Measurements from ENCODE around the gene BTN1A1.
"Not testable (repeated sequence)": the region's sequence is repeated elsewhere in the genome, so short reads cannot be mapped to it uniquely, and the experiment has no call there.

The BTN1A1 gene

DNA sequence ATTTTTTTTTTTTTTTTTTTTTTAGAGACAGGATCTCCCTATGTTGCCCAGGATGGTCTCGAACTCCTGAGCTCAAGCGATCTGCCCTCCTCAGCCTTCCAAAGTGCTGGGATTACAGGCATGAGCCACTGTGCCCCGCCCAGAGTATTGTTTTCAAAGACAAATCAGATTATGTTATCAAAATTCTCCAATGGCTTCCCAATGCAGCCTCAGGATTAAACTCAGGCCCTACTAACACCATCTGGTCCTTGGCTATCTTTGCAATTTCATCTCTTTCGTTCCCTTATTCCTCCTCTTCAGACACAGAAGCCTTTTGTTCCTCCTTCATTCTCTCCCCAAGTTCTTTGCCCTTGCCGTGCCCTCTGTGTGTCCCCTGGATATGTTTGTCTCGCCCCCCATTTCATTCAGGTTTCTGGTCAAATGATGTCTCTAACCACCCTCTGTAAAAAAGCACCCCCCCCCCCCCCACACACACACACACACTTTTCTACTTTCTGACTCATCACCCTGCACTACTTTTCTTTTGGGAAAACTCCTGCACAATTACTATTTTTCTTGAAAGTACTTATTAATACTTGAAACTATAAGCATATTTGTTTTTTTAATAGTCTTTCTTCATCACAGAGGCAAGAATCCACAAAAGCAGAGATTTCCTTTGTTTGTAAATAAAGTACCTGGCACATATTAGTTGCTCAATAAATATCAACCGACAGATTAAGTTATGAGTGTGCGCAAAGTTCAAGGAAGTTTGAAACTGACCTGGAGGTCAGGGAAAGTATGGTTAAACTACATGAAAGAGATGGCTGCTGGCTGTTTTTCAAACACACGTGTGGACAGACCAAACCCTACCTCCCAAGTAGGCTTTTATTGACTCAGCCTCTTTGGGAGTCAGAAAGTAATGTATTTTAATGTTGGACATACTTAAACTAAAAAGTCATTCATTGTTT, 16.7 kb downstream of the BTN1A1 start:
- Histone ChIP-seq H3K4me1 (ENCODE audit: control insufficient read depth in 1 of 2, insufficient read depth in 1 of 2, low read depth in 1 of 2, low read length in 1 of 2) (peaks cover 11 to 12% of the 10 kb centered on the region in 2 experiments), H3K27ac (no peak overlapping the region), H3K9me3 (no peaks in the 10 kb centered on the region), H3K4me3 (ENCODE audit: low read depth in 1 of 2, low read length in 1 of 2) (no peak overlapping the region), H3K36me3 (no peaks in the 10 kb centered on the region), H3K27me3 (no peaks in the 10 kb centered on the region)
- TF ChIP-seq, protein P1, sequence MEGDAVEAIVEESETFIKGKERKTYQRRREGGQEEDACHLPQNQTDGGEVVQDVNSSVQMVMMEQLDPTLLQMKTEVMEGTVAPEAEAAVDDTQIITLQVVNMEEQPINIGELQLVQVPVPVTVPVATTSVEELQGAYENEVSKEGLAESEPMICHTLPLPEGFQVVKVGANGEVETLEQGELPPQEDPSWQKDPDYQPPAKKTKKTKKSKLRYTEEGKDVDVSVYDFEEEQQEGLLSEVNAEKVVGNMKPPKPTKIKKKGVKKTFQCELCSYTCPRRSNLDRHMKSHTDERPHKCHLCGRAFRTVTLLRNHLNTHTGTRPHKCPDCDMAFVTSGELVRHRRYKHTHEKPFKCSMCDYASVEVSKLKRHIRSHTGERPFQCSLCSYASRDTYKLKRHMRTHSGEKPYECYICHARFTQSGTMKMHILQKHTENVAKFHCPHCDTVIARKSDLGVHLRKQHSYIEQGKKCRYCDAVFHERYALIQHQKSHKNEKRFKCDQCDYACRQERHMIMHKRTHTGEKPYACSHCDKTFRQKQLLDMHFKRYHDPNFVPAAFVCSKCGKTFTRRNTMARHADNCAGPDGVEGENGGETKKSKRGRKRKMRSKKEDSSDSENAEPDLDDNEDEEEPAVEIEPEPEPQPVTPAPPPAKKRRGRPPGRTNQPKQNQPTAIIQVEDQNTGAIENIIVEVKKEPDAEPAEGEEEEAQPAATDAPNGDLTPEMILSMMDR (IDR thresholded peaks at IDR 0.05) = no peak

DNA sequence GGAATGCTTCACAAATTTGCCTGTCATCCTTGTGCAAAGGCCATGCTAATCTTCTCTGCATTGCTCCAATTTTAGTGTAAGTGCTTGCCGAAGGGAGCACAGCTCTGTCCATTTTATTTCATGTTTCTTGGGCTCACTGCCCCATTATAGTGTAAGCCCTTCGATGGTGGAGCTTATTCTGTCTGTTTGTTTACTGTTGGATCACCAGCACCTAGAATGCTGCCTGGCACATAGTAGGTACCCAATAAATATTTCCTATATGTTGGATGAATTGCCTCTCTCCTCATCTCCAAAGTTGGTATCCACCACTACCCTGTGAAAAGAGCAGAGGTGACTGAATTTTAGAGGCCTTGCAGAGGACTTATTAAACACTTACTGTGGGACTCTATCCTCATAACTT, 19.3 kb downstream of the BTN1A1 start:
- Histone ChIP-seq H3K27me3 (no peaks in the 10 kb centered on the region), H3K4me1 (ENCODE audit: control insufficient read depth in 1 of 2, insufficient read depth in 1 of 2, low read depth in 1 of 2, low read length in 1 of 2) (peaks cover 24 to 29% of the 10 kb centered on the region in 2 experiments), H3K4me3 (ENCODE audit: low read depth in 1 of 2, low read length in 1 of 2) (no peak overlapping the region), H3K27ac (no peak overlapping the region), H3K36me3 (no peaks in the 10 kb centered on the region), H3K9me3 (no peaks in the 10 kb centered on the region)
- TF ChIP-seq, protein P1 (IDR thresholded peaks at IDR 0.05) = no peak

DNA sequence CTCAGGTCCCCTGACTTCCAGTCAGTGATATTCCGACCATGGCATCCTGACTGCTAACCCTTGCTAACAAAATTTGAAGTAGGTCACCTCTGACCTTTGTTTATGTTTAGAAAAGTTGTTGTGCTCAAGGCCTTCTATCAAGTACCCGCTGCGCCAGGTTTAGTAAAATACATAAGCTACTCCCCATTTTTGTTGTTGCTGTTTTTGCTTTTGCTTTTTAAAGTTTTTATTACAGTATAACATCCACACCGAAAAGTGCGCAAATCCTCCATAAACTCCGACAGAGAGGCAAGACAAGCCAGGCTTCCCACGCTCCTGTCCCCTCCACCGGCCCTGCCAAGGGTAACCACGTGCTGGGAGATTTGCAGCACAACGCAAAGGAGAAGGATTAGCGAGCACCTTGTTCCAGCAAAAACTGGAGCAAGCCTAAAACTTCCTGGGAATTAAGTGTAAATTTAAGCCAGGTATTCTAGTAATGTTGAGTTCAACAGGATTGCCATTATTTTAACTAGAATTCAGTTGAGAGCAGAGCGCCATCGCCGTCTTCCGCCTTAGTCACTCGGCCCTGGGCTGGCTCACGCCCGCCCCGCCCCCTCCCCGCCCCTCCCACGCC, 20.2 kb downstream of the BTN1A1 start:
- Histone ChIP-seq H3K4me3 (ENCODE audit: low read depth in 1 of 2, low read length in 1 of 2) (peak overlapping the region; percentile 69 to 86), H3K27ac (peak overlapping the region; percentile 96), H3K36me3 (no peaks in the 10 kb centered on the region), H3K27me3 (no peaks in the 10 kb centered on the region), H3K4me1 (ENCODE audit: control insufficient read depth in 1 of 2, insufficient read depth in 1 of 2, low read depth in 1 of 2, low read length in 1 of 2) (peaks cover 24 to 29% of the 10 kb centered on the region in 2 experiments), H3K9me3 (no peaks in the 10 kb centered on the region)
- TF ChIP-seq, protein P1 (IDR thresholded peaks at IDR 0.05) = no peak

DNA sequence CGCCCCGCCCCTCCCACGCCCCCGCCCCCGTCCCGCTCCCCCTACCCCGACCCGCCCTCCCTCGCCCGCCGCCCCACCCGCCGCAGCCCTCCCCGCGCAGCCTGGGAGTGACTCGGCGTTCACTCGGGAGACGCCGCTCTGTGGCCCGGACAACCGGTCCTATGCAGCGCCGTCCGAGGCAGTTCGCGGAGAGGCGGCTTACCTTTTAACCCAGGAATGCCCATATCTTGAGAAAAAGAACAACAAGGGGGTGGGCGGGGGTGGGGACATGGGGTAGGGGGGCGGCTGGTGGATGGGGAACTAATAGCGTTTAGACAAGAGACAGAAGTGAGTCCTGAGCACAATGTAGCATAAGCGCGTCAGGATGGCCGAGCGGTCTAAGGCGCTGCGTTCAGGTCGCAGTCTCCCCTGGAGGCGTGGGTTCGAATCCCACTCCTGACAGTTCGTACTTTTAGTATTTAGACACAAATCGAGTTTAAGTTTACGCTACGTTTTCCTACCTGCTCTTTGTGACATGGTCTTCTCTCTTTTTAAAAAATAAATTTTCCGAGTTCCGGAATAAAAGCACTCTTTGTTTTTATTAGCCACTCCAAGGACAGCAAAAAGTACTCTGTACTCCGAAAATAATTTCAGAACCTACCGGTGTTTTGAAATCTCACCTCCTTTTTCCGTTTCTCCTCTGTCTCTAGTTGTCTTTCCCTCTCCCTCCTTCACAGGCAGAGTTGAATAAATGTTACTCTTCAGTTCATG, 20.9 kb downstream of the BTN1A1 start:
- Histone ChIP-seq H3K9me3 (no peaks in the 10 kb centered on the region), H3K36me3 (no peaks in the 10 kb centered on the region), H3K4me1 (ENCODE audit: control insufficient read depth in 1 of 2, insufficient read depth in 1 of 2, low read depth in 1 of 2, low read length in 1 of 2) (peaks cover 24 to 29% of the 10 kb centered on the region in 2 experiments), H3K27me3 (no peaks in the 10 kb centered on the region), H3K27ac (peak overlapping the region; percentile 96), H3K4me3 (ENCODE audit: low read depth in 1 of 2, low read length in 1 of 2) (peak overlapping the region; percentile 83 to 86)
- TF ChIP-seq, protein P1 (IDR thresholded peaks at IDR 0.05) = peak; percentile 50

DNA sequence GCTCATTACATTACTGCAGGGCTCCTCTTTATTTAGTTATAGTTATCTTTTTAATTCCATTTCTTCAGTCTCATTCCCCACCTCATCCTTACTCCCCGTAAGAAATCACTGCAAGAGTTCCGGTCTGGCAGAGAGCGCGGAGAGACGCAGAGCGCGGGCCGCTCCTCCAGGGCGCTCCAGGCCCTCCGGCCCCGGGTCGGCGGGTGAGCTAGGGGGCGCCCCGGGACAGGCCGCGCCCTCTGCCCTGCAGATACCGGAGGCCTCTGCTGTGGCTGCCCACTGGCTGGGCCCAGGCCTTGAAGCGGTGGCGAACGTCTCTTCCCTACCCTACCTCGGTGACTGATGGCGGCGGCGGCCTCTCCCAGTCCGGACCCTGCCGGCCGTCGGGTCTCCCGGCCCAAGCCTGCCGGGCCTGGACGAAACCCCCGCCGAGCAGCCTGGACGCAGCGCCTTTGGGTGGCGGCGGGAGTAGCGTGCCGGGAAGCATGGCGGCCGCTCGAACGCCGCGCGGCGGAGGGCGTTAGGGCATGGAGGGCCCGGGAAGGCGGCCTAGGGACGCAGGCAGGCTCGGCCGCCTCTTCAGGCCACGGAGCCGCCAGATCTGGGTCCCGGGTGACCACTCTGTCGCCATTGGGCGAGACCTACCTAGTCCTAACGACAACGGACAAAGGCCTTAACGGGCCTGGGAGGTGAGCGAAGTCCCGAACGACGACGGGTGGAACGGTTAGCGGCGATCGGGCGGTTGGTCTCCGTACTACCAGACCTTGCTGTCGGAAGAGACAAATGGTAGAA, 21.7 kb downstream of the BTN1A1 start:
- Histone ChIP-seq H3K27ac (peak overlapping the region; percentile 96), H3K9me3 (no peaks in the 10 kb centered on the region), H3K4me1 (ENCODE audit: control insufficient read depth in 1 of 2, insufficient read depth in 1 of 2, low read depth in 1 of 2, low read length in 1 of 2) (peaks cover 24 to 29% of the 10 kb centered on the region in 2 experiments), H3K36me3 (no peaks in the 10 kb centered on the region), H3K4me3 (ENCODE audit: low read depth in 1 of 2, low read length in 1 of 2) (peak overlapping the region; percentile 83 to 86), H3K27me3 (no peaks in the 10 kb centered on the region)
- TF ChIP-seq, protein P1 (IDR thresholded peaks at IDR 0.05) = peak; percentile 46

DNA sequence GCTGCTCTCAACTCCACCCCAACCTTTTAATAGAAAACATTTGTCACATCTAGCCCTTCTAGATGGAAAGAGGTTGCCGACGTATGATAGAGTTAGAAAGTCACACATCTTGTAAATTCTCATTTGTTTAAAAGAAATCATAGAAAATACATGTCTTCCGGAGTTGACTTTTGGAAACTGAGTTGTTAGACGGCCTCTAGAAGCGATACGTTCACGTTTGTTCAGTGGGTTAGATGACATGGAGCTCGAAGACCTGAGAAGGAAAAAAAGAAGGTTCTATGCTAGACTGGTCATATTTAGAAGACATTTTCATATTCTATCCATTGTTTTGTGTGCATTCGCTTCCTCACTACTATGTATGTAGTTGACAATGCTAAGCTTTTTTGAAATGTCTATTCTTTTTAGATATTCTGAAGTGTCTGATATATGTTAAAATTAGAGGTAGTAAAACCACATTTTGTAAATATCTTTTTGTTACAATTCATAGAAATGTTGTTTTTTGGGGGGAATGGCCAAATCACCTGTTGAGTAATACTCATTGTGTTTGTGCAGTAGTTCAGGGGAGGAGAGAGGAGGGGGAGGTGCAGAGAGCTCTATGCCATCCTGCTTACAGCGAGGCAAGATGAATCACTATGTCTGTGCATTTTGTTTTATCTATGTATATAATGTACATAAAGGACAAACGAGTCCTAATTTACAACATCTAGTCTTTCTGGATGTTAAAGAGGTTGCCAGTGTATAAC, 22.6 kb downstream of the BTN1A1 start:
- H3K27ac ChIP-seq = peak overlapping the region; percentile 96
- not testable (repeated sequence) for H3K27me3 ChIP-seq, H3K36me3 ChIP-seq, H3K9me3 ChIP-seq
- H3K4me3 ChIP-seq (ENCODE audit: low read depth in 1 of 2, low read length in 1 of 2) = peak overlapping the region; percentile 83 to 86
- peaks cover 24 to 29% of the 10 kb centered on the region in 2 experiments for H3K4me1 ChIP-seq (ENCODE audit: control insufficient read depth in 1 of 2, insufficient read depth in 1 of 2, low read depth in 1 of 2, low read length in 1 of 2)

DNA sequence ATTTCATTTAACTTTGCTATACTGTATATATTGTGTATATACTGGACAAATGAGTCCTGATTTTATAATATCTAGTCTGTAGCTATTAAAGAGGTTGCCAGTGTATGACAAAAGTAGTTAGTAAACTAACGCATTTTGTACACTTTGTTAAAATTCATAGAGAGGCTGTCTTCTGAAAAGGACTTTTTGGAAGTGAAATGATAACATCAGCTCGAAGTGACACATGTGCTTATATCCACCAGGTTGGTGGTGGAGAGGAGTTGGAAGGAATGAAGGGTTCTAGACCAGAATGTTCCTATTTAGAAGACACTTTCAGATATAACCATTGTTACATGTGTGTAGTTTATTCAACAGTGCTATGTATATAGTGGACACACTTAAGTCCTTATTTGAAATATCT, 24.2 kb downstream of the BTN1A1 start:
- H3K9me3 ChIP-seq; H3K4me3 ChIP-seq (ENCODE audit: low read depth in 1 of 2, low read length in 1 of 2); H3K27ac ChIP-seq; H3K36me3 ChIP-seq; H3K27me3 ChIP-seq: not testable (repeated sequence)
- H3K4me1 ChIP-seq (ENCODE audit: control insufficient read depth in 1 of 2, insufficient read depth in 1 of 2, low read depth in 1 of 2, low read length in 1 of 2) = peaks cover 24 to 29% of the 10 kb centered on the region in 2 experiments

Data from neutrophil (primary cell).